K562 (cell line): ENCODE measurements around the gene LGALS7. TPM values are rescaled to one million over a fixed set of nuclear protein-coding genes. Genes with fewer than 3 reads are reported as not detected.

Experiments
- ATAC-seq: fragments of 200-7000 bp; cut with Tn5 transposase; 3 replicates; pipeline ENCODE4 v1.9.1; 2020; ENCODE audit warnings: moderate library complexity
- BruUV-seq: library from RNA; stranded (reverse); fragments of 400-500 nt; replicated peaks from 2 replicates; lab custom pipeline; 2021; lab: Mats Ljungman, UMichigan
- CTCF ChIA-PET: fragments of 300-600 bp; formaldehyde crosslinking; extraction: SDS; loops from one replicate; lab custom pipeline; 2021; ENCODE audit warnings: low intra/inter-chr PET ratio; lab: Yijun Ruan, JAX
- POLR2A ChIA-PET: fragments of 300-600, 350-650 bp; sonication (Branson Sonifier 250); formaldehyde crosslinking; extraction: SDS; loops from one replicate; lab custom pipeline; 2021; ENCODE audit warnings: antibody characterized with exemption, inconsistent platforms; lab: Yijun Ruan, JAX
- DNase-seq, 4 experiments: peaks; one replicate each; pipeline versions ENCODE4 v3.0.0 to v3.0.0-alpha.2; 2011 to 2018; ENCODE audit warnings: low spot score in 3 of 4, mixed read lengths in 3 of 4; ENCODE audit errors: extremely low read depth in 1 of 4
- FAIRE-seq: peaks from 2 replicates; lab custom pipeline; 2011; peaks lifted over from hg19 to GRCh38; lab: Jason Lieb, UNC
- H2AFZ ChIP-seq: 2 replicates; pipeline ENCODE4 v1.6.0; 2011; ENCODE audit warnings: low read depth, low read length, control low read depth, inconsistent platforms
- H3K27ac ChIP-seq: fragments of 200-600 bp; 3 replicates; pipeline ENCODE4 v1.8.0; 2011; ENCODE audit warnings: low read depth, mild to moderate bottlenecking, control low read depth, inconsistent platforms, low read length, moderate library complexity, mixed read lengths; ENCODE audit errors: extremely low read depth
- H3K27me3 ChIP-seq, 2 experiments: fragments of 300-600 bp in 1 of 2; 2 replicates in 1 of 2; 3 replicates in 1 of 2; pipeline versions ENCODE4 v1.6.0 to v1.8.0; 2011; ENCODE audit warnings: inconsistent platforms in 2 of 2, low read length in 2 of 2, mild to moderate bottlenecking in 1 of 2, mixed read lengths in 1 of 2, moderate library complexity in 1 of 2; ENCODE audit not compliant: control insufficient read depth in 2 of 2, insufficient read depth in 2 of 2
- H3K36me3 ChIP-seq: fragments of 300-600 bp; 3 replicates; pipeline ENCODE4 v1.8.0; 2011; ENCODE audit warnings: mild to moderate bottlenecking, low read length, inconsistent platforms; ENCODE audit not compliant: control insufficient read depth, insufficient read depth
- H3K4me1 ChIP-seq, 2 experiments: fragments of 200-600 bp in 1 of 2; replicated peaks in 1 of 2; 2 replicates in 1 of 2; 3 replicates in 1 of 2; pipeline versions ENCODE4 v1.5.1 to v1.8.0; 2011; ENCODE audit warnings: inconsistent platforms in 2 of 2, low read length in 2 of 2, mild to moderate bottlenecking in 1 of 2, mixed read lengths in 1 of 2, moderate library complexity in 1 of 2; ENCODE audit not compliant: control insufficient read depth in 2 of 2, insufficient read depth in 2 of 2
- H3K4me2 ChIP-seq: 2 replicates; pipeline ENCODE4 v1.6.1; 2011; ENCODE audit warnings: low read length, control low read depth, inconsistent platforms, mixed read lengths; ENCODE audit not compliant: insufficient read depth
- H3K4me3 ChIP-seq: fragments of 200-600 bp; sonication (generic), shearing (Covaris generic); 2 replicates; pipeline ENCODE4 v1.5.1; 2016; ENCODE audit warnings: control low read depth, inconsistent platforms
- H3K79me2 ChIP-seq: fragments of 200-600 bp; 3 replicates; pipeline ENCODE4 v1.8.0; 2011; ENCODE audit warnings: low read length, inconsistent platforms; ENCODE audit not compliant: control insufficient read depth, insufficient read depth
- H3K9ac ChIP-seq, 2 experiments: 2 replicates each; pipeline versions ENCODE4 v1.6.0 to v1.6.1; 2011; ENCODE audit warnings: low read depth in 2 of 2, low read length in 2 of 2, control low read depth in 1 of 2, inconsistent platforms in 1 of 2, mild to moderate bottlenecking in 1 of 2, mixed read lengths in 1 of 2; ENCODE audit not compliant: insufficient read depth in 1 of 2
- H3K9me1 ChIP-seq: one replicate; pipeline ENCODE4 v1.6.0; 2011; ENCODE audit warnings: inconsistent platforms, mild to moderate bottlenecking, low read length, moderate library complexity; ENCODE audit not compliant: control insufficient read depth, insufficient read depth
- H3K9me3 ChIP-seq: replicated peaks from 2 replicates; pipeline ENCODE4 v1.5.1; 2011; ENCODE audit warnings: low read depth, low read length, inconsistent platforms; ENCODE audit not compliant: control insufficient read depth, insufficient read depth
- H4K20me1 ChIP-seq: replicated peaks from 2 replicates; pipeline ENCODE4 v1.6.1; 2011; ENCODE audit warnings: low read length, inconsistent platforms, mixed read lengths; ENCODE audit not compliant: control insufficient read depth, insufficient read depth
- BMI1 ChIP-seq: fragments of 150-350 bp; IDR thresholded peaks from 2 replicates; pipeline ENCODE4 v1.6.1; 2014; ENCODE audit warnings: low read length
- EZH2 ChIP-seq: IDR thresholded peaks from 2 replicates; pipeline ENCODE4 v1.6.1; 2012; ENCODE audit warnings: low read depth, mild to moderate bottlenecking, inconsistent platforms, low read length, borderline replicate concordance
- GABPA ChIP-seq: fragments of 200-800 bp; sonication (Bioruptor generic); conservative IDR thresholded peaks from 2 replicates; pipeline ENCODE4 v1.6.1; 2016; ENCODE audit warnings: low read depth, missing genetic modification characterization, missing compliant biosample characterization
- HNRNPK ChIP-seq: fragments of 200-400 bp; formaldehyde crosslinking; IDR thresholded peaks from one replicate; pipeline ENCODE4 v1.6.1; 2018; ENCODE audit warnings: mild to moderate bottlenecking, low read depth, low read length; ENCODE audit not compliant: poor library complexity, severe bottlenecking
- KDM2B ChIP-seq: fragments of 250-450 bp; sonication (Bioruptor Pico); IDR thresholded peaks from 2 replicates; pipeline ENCODE4 v1.8.0; 2021; ENCODE audit warnings: mild to moderate bottlenecking, moderate library complexity
- NR2C1 ChIP-seq, 2 experiments: fragments of 450-650 bp; IDR thresholded peaks; 2 replicates each; pipeline ENCODE4 v1.6.1; 2017; ENCODE audit warnings: mild to moderate bottlenecking in 2 of 2, antibody characterized with exemption in 1 of 2, inconsistent platforms in 1 of 2, missing compliant biosample characterization in 1 of 2, missing genetic modification characterization in 1 of 2
- NR2C2 ChIP-seq, 2 experiments: fragments of 200-800 bp in 1 of 2; sonication (Bioruptor generic) in 1 of 2; sonication (generic) in 1 of 2; formaldehyde crosslinking in 1 of 2; IDR thresholded peaks; 2 replicates each; pipeline versions ENCODE4 v1.6.1 to v1.8.0; 2016 to 2022; ENCODE audit warnings: mild to moderate bottlenecking in 1 of 2, missing compliant biosample characterization in 1 of 2, missing genetic modification characterization in 1 of 2, missing genetic modification reagents in 1 of 2
- POLR2G ChIP-seq: fragments of 200-400 bp; formaldehyde crosslinking; IDR thresholded peaks from 2 replicates; pipeline ENCODE4 v1.6.1; 2017; ENCODE audit warnings: low read depth, mild to moderate bottlenecking, antibody characterized with exemption, low read length, moderate library complexity
- RBM22 ChIP-seq: fragments of 200-400 bp; formaldehyde crosslinking; IDR thresholded peaks from 2 replicates; pipeline ENCODE4 v1.6.1; 2018; ENCODE audit warnings: low read length, low read depth; ENCODE audit not compliant: poor library complexity, severe bottlenecking
- SAFB2 ChIP-seq: fragments of 200-400 bp; formaldehyde crosslinking; IDR thresholded peaks from 2 replicates; pipeline ENCODE4 v1.6.1; 2018; ENCODE audit warnings: borderline replicate concordance, low read length, low read depth, moderate library complexity; ENCODE audit not compliant: severe bottlenecking
- SIN3A ChIP-seq, 2 experiments: fragments of 150-350 bp in 1 of 2; IDR thresholded peaks; 2 replicates each; pipeline ENCODE4 v1.6.1; 2011 to 2016; ENCODE audit warnings: borderline replicate concordance in 2 of 2, low read depth in 2 of 2, low read length in 2 of 2, mild to moderate bottlenecking in 2 of 2, moderate library complexity in 2 of 2; ENCODE audit not compliant: control insufficient read depth in 1 of 2
- SIX5 ChIP-seq, 2 experiments: IDR thresholded peaks; 2 replicates each; pipeline ENCODE4 v1.6.1; 2011; ENCODE audit warnings: low read length in 2 of 2, borderline replicate concordance in 1 of 2, low read depth in 1 of 2, mild to moderate bottlenecking in 1 of 2, moderate library complexity in 1 of 2; ENCODE audit not compliant: insufficient read depth in 1 of 2
- SMC3 ChIP-seq: conservative IDR thresholded peaks from 2 replicates; pipeline ENCODE4 v1.6.1; 2011; ENCODE audit warnings: low read depth, low read length, improper control_type of control experiment; ENCODE audit not compliant: insufficient read depth
- STAG1 ChIP-seq: sonication (generic); formaldehyde crosslinking; IDR thresholded peaks from 2 replicates; pipeline ENCODE4 v1.5.0; 2020; ENCODE audit warnings: missing genetic modification reagents, borderline replicate concordance
- ZBTB33 ChIP-seq: sonication (generic); formaldehyde crosslinking; IDR thresholded peaks from 2 replicates; pipeline ENCODE4 v1.8.1; 2023; ENCODE audit warnings: mild to moderate bottlenecking, missing genetic modification reagents
- ZBTB7A ChIP-seq: IDR thresholded peaks from 2 replicates; pipeline ENCODE4 v1.6.1; 2011; ENCODE audit warnings: low read depth, mild to moderate bottlenecking, low read length, moderate library complexity, borderline replicate concordance; ENCODE audit not compliant: control insufficient read depth
- ZNF766 ChIP-seq: fragments of 200-800 bp; sonication (Bioruptor generic); conservative IDR thresholded peaks from 2 replicates; pipeline ENCODE4 v1.6.1; 2016; ENCODE audit warnings: missing genetic modification characterization, missing compliant biosample characterization
- WGBS: fragments of 100-300 bp; shearing (Covaris generic); methylation state at CpG from one replicate; pipeline ENCODE4 v1.1.6; 2016; ENCODE audit warnings: low coverage, mixed read lengths; ENCODE audit not compliant: insufficient coverage; ENCODE audit errors: missing lambda C conversion rate; 5-methylcytosine and 5-hydroxymethylcytosine counted together
- in situ Hi-C: fragments of 300-500 bp; cut with MboI; formaldehyde crosslinking; loops from 4 replicates; pipeline ENCODE4 v1.15.0; 2018; ENCODE audit warnings: inconsistent platforms, mixed read lengths
- intact Hi-C: fragments of 100-400 bp; cut with micrococcal nuclease; formaldehyde crosslinking; loops from 2 replicates; pipeline ENCODE4 v1.14.2; 2022
- polyA plus RNA-seq, 8 experiments: library from polyadenylated mRNA; depleted of rRNA in 4 of 8; stranded (reverse) in 5 of 8; unstranded in 3 of 8; fragments of >200 nt; fragmentation: Nextera tagmentation in 2 of 8; fragmentation: Illumina TruSeq in 1 of 8; extraction: Ambion mirVana in 2 of 8; extraction: Trizol in 1 of 8; gene quantifications; 2 replicates each; pipeline versions ENCODE4 v1.2.1 to v1.2.3, GENCODE V29; 2011 to 2014; ENCODE audit warnings: inconsistent platforms in 1 of 8, missing spikeins in 1 of 8
- total RNA-seq, 7 experiments: library from RNA; depleted of rRNA in 6 of 7; stranded (reverse); fragments of >200 nt in 6 of 7; fragmentation: Illumina TruSeq in 2 of 7; extraction: Trizol in 2 of 7; gene quantifications; 2 replicates each; pipeline versions ENCODE4 v1.2.1 to v1.2.3, GENCODE V29; 2011 to 2021; ENCODE audit warnings: low replicate concordance in 1 of 7

The LGALS7 gene
- total and polyA plus RNA-seq, 9 of the 15 experiments (the other 6 are each of a cell fraction or from before 2014, with no cell fraction given), result not detected

- POLR2A ChIA-PET, result interaction anchor here (0.5 kb wide), 1 partner anchor 156 kb away, joined by 3 read pairs; no protein-coding TSS in a partner anchor
- 84% methylated on average over 14 of the region's 37 CpGs for WGBS
- FAIRE-seq, result no peak
- Histone ChIP-seq H3K9me3 (no peaks in the 10 kb centered on the region), H3K9me1 (no peaks in the 10 kb centered on the region), H3K4me1 (peaks cover 11 to 51% of the 10 kb centered on the region in 2 experiments), H3K36me3 (peaks cover 78% of the 10 kb centered on the region; the same call in 2 of the 3 replicates), H3K9ac (peak overlapping the region in 1 of 2 experiments; percentile 84; a peak in 2 of 4 replicates), H4K20me1 (0 out of 2 replicates have a peak, but pooled peaks cover 3% of the 10 kb centered on the region), H3K4me2 (no peak overlapping the region; the same call in 1 of the 2 replicates), H2AFZ (no peak overlapping the region), H3K4me3 (no peak overlapping the region), H3K27me3 (no peaks in the 10 kb centered on the region), H3K79me2 (no peaks in the 10 kb centered on the region), H3K27ac (peak overlapping the region; percentile 40; the same call in 1 of the 3 replicates)
- CTCF ChIA-PET, result interaction anchor here (2.9 kb wide), 1 partner anchor 201 kb away, joined by 12 read pairs; the partner anchor contains the start of genes MRPS12 and SARS2
- DNase-seq, result no peak
- intact Hi-C loops, result loop anchor here (2.0 to 5.0 kb wide), 2 partner anchors 52 to 92 kb away; no protein-coding TSS in a partner anchor
- no TSS peak for BruUV-seq
- in situ Hi-C loops, result no loop called here
- no peak for ATAC-seq
- TF ChIP-seq STAG1 (CRISPR knock-in tag) (no peak), ZBTB7A (peak; percentile 28; the same call in 1 of the 2 replicates), SAFB2 (no peak), BMI1 (no peak), SMC3 (no peak), NR2C2 (CRISPR knock-in tag; IDR thresholded peaks at IDR 0.05) (peak; percentile 49; the same call in 1 of the 2 replicates), NR2C2 (tag; IDR thresholded peaks at IDR 0.05) (no peak), ZBTB33 (peak; percentile 94), KDM2B (no peak), RBM22 (peak; percentile 72), SIN3A (IDR thresholded peaks at IDR 0.05; ENCODE audit: borderline replicate concordance in 2 of 2, control insufficient read depth in 1 of 2, low read depth in 2 of 2, low read length in 2 of 2) (no peak), GABPA (tag) (no peak), ZNF766 (CRISPR knock-in tag) (no peak), POLR2G (peak; percentile 30; the same call in 1 of the 2 replicates), SIX5 (IDR thresholded peaks at IDR 0.05; ENCODE audit: borderline replicate concordance in 1 of 2, insufficient read depth in 1 of 2, low read depth in 1 of 2, low read length in 2 of 2) (no peak), NR2C1 (IDR thresholded peaks at IDR 0.05) (peak; percentile 42; the same call in 1 of the 2 replicates), NR2C1 (tag; IDR thresholded peaks at IDR 0.05) (no peak), EZH2 (no peak), HNRNPK (no peak)
Observed at GRCh38 chr19:38728752-38729541, 44.4 kb downstream of the LGALS7 start.
